C4-2B (cell line): ENCODE data around the gene KCNMB2.

Source experiments
- CTCF ChIP-seq: fragments of 450-650 bp; conservative IDR thresholded peaks from 2 replicates; pipeline ENCODE4 v1.5.1; 2017; ENCODE audit warnings: mild to moderate bottlenecking
- ZFX ChIP-seq: fragments of 450-650 bp; IDR thresholded peaks from 2 replicates; pipeline ENCODE4 v1.6.1; 2017

GRCh38 chr3:178492491-178492890 is 43.7 kb upstream of the KCNMB2 start:
- TF ChIP-seq CTCF = no peak
- no peak for TF ChIP-seq ZFX
